Measurements from ENCODE around the gene TCF4.

DNA sequence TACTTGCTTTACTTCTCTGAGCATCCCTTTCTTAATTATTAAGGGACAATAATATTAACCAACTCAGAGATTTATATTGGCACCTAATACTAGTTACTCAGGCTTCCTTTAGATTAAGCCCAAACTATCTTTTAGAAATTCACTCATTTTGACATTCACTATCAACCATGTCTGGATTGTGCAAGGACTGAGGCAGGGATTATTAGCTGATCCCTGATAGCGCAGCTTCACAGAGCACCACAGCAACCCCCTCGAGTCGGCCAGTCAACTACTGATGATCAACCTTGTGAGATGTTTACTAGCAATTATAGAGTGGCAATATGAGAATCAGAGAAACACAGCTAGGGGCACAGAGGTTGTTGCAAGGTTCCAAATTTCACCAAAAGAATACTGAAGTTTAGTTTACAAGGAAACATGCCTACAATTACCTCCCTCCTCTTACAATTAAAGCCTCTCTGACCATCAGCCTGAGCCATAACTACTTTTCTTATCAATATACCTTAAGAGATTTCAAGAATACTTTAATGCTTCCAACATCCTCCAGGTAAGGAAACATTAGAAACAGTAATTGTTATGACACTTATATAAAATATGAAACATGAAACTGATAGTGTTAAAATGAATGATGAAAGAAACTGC lies 191.6 kb downstream of the TCF4 start:
- TF ChIP-seq, protein P1, sequence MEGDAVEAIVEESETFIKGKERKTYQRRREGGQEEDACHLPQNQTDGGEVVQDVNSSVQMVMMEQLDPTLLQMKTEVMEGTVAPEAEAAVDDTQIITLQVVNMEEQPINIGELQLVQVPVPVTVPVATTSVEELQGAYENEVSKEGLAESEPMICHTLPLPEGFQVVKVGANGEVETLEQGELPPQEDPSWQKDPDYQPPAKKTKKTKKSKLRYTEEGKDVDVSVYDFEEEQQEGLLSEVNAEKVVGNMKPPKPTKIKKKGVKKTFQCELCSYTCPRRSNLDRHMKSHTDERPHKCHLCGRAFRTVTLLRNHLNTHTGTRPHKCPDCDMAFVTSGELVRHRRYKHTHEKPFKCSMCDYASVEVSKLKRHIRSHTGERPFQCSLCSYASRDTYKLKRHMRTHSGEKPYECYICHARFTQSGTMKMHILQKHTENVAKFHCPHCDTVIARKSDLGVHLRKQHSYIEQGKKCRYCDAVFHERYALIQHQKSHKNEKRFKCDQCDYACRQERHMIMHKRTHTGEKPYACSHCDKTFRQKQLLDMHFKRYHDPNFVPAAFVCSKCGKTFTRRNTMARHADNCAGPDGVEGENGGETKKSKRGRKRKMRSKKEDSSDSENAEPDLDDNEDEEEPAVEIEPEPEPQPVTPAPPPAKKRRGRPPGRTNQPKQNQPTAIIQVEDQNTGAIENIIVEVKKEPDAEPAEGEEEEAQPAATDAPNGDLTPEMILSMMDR (IDR thresholded peaks at IDR 0.05): no peak
- no peak for TF ChIP-seq POLR2A (IDR thresholded peaks at IDR 0.05)
